B cell (primary cell): ENCODE measurements around the gene HTR3E. TPM values are rescaled to one million over a fixed set of nuclear protein-coding genes. Genes with fewer than 3 reads are reported as not detected.

Experiments
- ATAC-seq: fragments of 200-7000 bp; cut with Tn5 transposase; one replicate; pipeline ENCODE4 v1.10.0; 2021; ENCODE audit warnings: low read depth, mild to moderate bottlenecking, moderate number of reproducible peaks, moderate library complexity
- CTCF ChIA-PET: fragments of 350-600 bp; sonication (Branson Sonifier 250); formaldehyde crosslinking; loops from one replicate; lab custom pipeline; 2021; ENCODE audit warnings: antibody characterized with exemption, inconsistent platforms; lab: Charles Lee
- POLR2A ChIA-PET: fragments of 350-600 bp; sonication (Branson Sonifier 250); formaldehyde crosslinking; loops from one replicate; lab custom pipeline; 2021; ENCODE audit warnings: antibody characterized with exemption; lab: Charles Lee
- DNase-seq: peaks from one replicate; pipeline ENCODE4 v3.0.0; 2013
- H2AFZ ChIP-seq: 2 replicates; pipeline ENCODE4 v1.6.1; 2012; ENCODE audit warnings: mild to moderate bottlenecking, low read depth, low read length; ENCODE audit not compliant: insufficient read depth, poor library complexity, severe bottlenecking
- H3K27ac ChIP-seq, 2 donors: 1 replicate in 1 of 2; 2 replicates in 1 of 2; pipeline ENCODE4 v1.5.1; 2012 to 2013; ENCODE audit warnings: low read length in 2 of 2, mild to moderate bottlenecking in 2 of 2, moderate library complexity in 1 of 2
- H3K27me3 ChIP-seq, 4 experiments: fragments of 200-600 bp in 1 of 4; sonication (generic) in 1 of 4; replicated peaks in 1 of 4; 1 replicate in 2 of 4; 2 replicates in 2 of 4; pipeline versions ENCODE4 v1.6.1 to v1.7.0; 2013 to 2016; ENCODE audit warnings: low read length in 3 of 4, mild to moderate bottlenecking in 2 of 4, mixed read lengths in 1 of 4, moderate library complexity in 1 of 4; ENCODE audit not compliant: insufficient read depth in 4 of 4, control insufficient read depth in 3 of 4; ENCODE audit errors: control extremely low read depth in 1 of 4
- H3K36me3 ChIP-seq, 2 experiments: replicated peaks in 1 of 2; 1 replicate in 1 of 2; 2 replicates in 1 of 2; pipeline versions ENCODE4 v1.6.1 to v1.7.1; 2013; ENCODE audit warnings: low read length in 1 of 2; ENCODE audit not compliant: insufficient read depth in 2 of 2, control insufficient read depth in 1 of 2; ENCODE audit errors: control extremely low read depth in 1 of 2, extremely low read depth in 1 of 2
- H3K4me1 ChIP-seq, 2 donors: fragments of 200-600 bp in 1 of 2; sonication (generic) in 1 of 2; 1 replicate in 1 of 2; 2 replicates in 1 of 2; pipeline versions ENCODE4 v1.5.1 to v1.6.1; 2013 to 2017; ENCODE audit warnings: low read length in 2 of 2; ENCODE audit not compliant: control insufficient read depth in 2 of 2, insufficient read depth in 2 of 2
- H3K4me2 ChIP-seq: replicated peaks from 2 replicates; pipeline ENCODE3; 2012; ENCODE audit warnings: mild to moderate bottlenecking, low read depth, low read length; ENCODE audit not compliant: poor library complexity, severe bottlenecking
- H3K4me3 ChIP-seq, 5 experiments: fragments of 200-600 bp in 1 of 5; sonication (generic) in 1 of 5; 1 replicate in 3 of 5; 2 replicates in 2 of 5; pipeline versions ENCODE4 v1.5.1 to v1.7.0; 2011 to 2016; ENCODE audit warnings: low read length in 4 of 5, mild to moderate bottlenecking in 4 of 5, low read depth in 2 of 5, control low read depth in 1 of 5, moderate library complexity in 1 of 5; ENCODE audit not compliant: insufficient read depth in 1 of 5; ENCODE audit errors: control extremely low read depth in 1 of 5, extremely low read depth in 1 of 5
- H3K79me2 ChIP-seq: fragments of 200-600 bp; sonication (generic); one replicate; pipeline ENCODE4 v1.6.0; 2016; ENCODE audit warnings: low read length; ENCODE audit not compliant: control insufficient read depth, insufficient read depth
- H3K9ac ChIP-seq: fragments of 200-600 bp; sonication (generic); 2 replicates; pipeline ENCODE4 v1.6.1; 2017; ENCODE audit warnings: mild to moderate bottlenecking, low read length, moderate library complexity
- H3K9me3 ChIP-seq, 3 donors: one replicate each; pipeline versions ENCODE4 v1.6.1 to v1.7.1; 2013; ENCODE audit warnings: low read length in 2 of 3; ENCODE audit not compliant: control insufficient read depth in 2 of 3, insufficient read depth in 1 of 3; ENCODE audit errors: control extremely low read depth in 1 of 3
- H4K20me1 ChIP-seq: 2 replicates; pipeline ENCODE4 v1.6.0; 2012; ENCODE audit warnings: mild to moderate bottlenecking, low read length; ENCODE audit not compliant: insufficient read depth, control insufficient read depth, poor library complexity, severe bottlenecking
- H3K27ac Mint-ChIP-seq: one replicate; pipeline ENCODE4 v1.8.0; 2021; ENCODE audit warnings: mixed read lengths
- H3K27me3 Mint-ChIP-seq: one replicate; pipeline ENCODE4 v1.8.0; 2021; ENCODE audit warnings: mixed read lengths
- H3K4me1 Mint-ChIP-seq: one replicate; pipeline ENCODE4 v1.8.0; 2021; ENCODE audit warnings: mixed read lengths
- H3K4me3 Mint-ChIP-seq: one replicate; pipeline ENCODE4 v1.8.0; 2021; ENCODE audit warnings: mixed read lengths
- H3K9me3 Mint-ChIP-seq: one replicate; pipeline ENCODE4 v1.8.0; 2022; ENCODE audit warnings: mixed read lengths; ENCODE audit not compliant: insufficient read depth
- CTCF ChIP-seq: fragments of 200-600 bp; IDR thresholded peaks from one replicate; pipeline ENCODE4 v1.8.0; 2022; ENCODE audit warnings: antibody characterized with exemption, mild to moderate bottlenecking
- EZH2 ChIP-seq: IDR thresholded peaks from 2 replicates; pipeline ENCODE4 v1.6.1; 2012; ENCODE audit warnings: borderline replicate concordance, low read depth, mild to moderate bottlenecking, moderate library complexity, low read length; ENCODE audit not compliant: insufficient read depth, poor library complexity, severe bottlenecking
- WGBS: methylation state at CpG from one replicate; pipeline ENCODE4 v1.1.5; 2013; ENCODE audit warnings: missing lambda C conversion rate; ENCODE audit not compliant: insufficient coverage; 5-methylcytosine and 5-hydroxymethylcytosine counted together
- intact Hi-C: fragments of 100-400 bp; cut with micrococcal nuclease; formaldehyde crosslinking; loops from one replicate; pipeline ENCODE4 v1.10.0; 2022
- polyA plus RNA-seq: library from polyadenylated mRNA; depleted of rRNA; stranded (reverse); fragments of >200 nt; gene quantifications from 2 replicates; pipeline ENCODE4 v1.2.3, GENCODE V29; 2012
- total RNA-seq, 2 donors: library from RNA; stranded (reverse); fragments of 120-200 nt in 1 of 2; gene quantifications; 1 replicate in 1 of 2; 2 replicates in 1 of 2; pipeline versions ENCODE4 v1.2.3 to v1.2.4, GENCODE V29; 2013 to 2022

The HTR3E gene
- total and polyA plus RNA-seq, 2 donors (not counting 1 experiment from before 2014, with no cell fraction given): not detected

GRCh38 chr3:184134746-184135148 lies 37.9 kb downstream of the HTR3E start:
- H3K4me1 ChIP-seq: peaks cover 15 to 19% of the 10 kb centered on the region in 2 donors
- H4K20me1 ChIP-seq: no peaks in the 10 kb centered on the region
- ChIA-PET CTCF (interaction anchor here (1.1 to 2.0 kb wide), 7 partner anchors 10 to 426 kb away, joined by 3 to 6 read pairs (median 4); partner anchors contain the start of genes EEF1AKMT4 and EPHB3), POLR2A (interaction anchor here (0.6 to 1.8 kb wide), 4 partner anchors 40 to 250 kb away, joined by 3 to 5 read pairs (median 4); partner anchors contain the start of genes ABCF3, AP2M1 and PARL)
- no peaks in the 10 kb centered on the region for H3K9me3 ChIP-seq
- H3K27ac ChIP-seq: peak overlapping the region; percentile 78 to 86
- Mint-ChIP-seq H3K9me3 (no peaks in the 10 kb centered on the region), H3K4me3 (peak overlapping the region; percentile 94), H3K27me3 (no peaks in the 10 kb centered on the region), H3K4me1 (peaks cover 37% of the 10 kb centered on the region), H3K27ac (peak overlapping the region; percentile 95)
- under 1% methylated on average over 21 of the region's 21 CpGs for WGBS
- H2AFZ ChIP-seq: peak overlapping the region; percentile 99
- H3K4me2 ChIP-seq: peak overlapping the region; percentile 95
- H3K79me2 ChIP-seq: peaks cover 29% of the 10 kb centered on the region
- intact Hi-C loops: loop anchor here (1.0 to 5.0 kb wide), 11 partner anchors 21 to 578 kb away; partner anchors contain the start of genes ABCC5, ABCF3, AP2M1 and DVL3
- TF ChIP-seq EZH2 (no peak), CTCF (no peak)
- no peaks in the 10 kb centered on the region for H3K36me3 ChIP-seq
- DNase-seq: no peak
- H3K9ac ChIP-seq: peak overlapping the region; percentile 76
- H3K27me3 ChIP-seq: no peaks in the 10 kb centered on the region
- peak; percentile 12 for ATAC-seq
- peak overlapping the region; percentile 92 to 99 (median 95) for H3K4me3 ChIP-seq
